ENCODE measurements around the gene ANXA4.
"Not testable (repeated sequence)": the region's sequence is repeated elsewhere in the genome, so short reads cannot be mapped to it uniquely, and the experiment has no call there.

ANXA4 gene

GRCh38 chr2:69780921-69781320 is 39.0 kb downstream of the ANXA4 start:
- no peak for DNase-seq

- DNase-seq = no peak
These were observed 39.7 kb downstream of the ANXA4 start for GRCh38 chr2:69781321-69782248.

GRCh38 chr2:69784228-69784627 is 42.3 kb downstream of the ANXA4 start:
- DNase-seq = no peak

- DNase-seq = no peak
These were observed 43.4 kb downstream of the ANXA4 start for GRCh38 chr2:69785358-69785757.

GRCh38 chr2:69786052-69786560 is 44.2 kb downstream of the ANXA4 start:
- no peak for DNase-seq

GRCh38 chr2:69789175-69789721 is 47.3 kb downstream of the ANXA4 start:
- DNase-seq = no peak

- no peak for DNase-seq
These were observed 48.1 kb downstream of the ANXA4 start for GRCh38 chr2:69789772-69790600.

- DNase-seq = no peak
These were observed 48.6 kb downstream of the ANXA4 start for GRCh38 chr2:69790601-69790959.

GRCh38 chr2:69791045-69791444 is 49.1 kb downstream of the ANXA4 start:
- DNase-seq = no peak

- no peak for DNase-seq
These were observed 54.2 kb downstream of the ANXA4 start for GRCh38 chr2:69796174-69796573.

- DNase-seq = no peak
These were observed 55.3 kb downstream of the ANXA4 start for GRCh38 chr2:69797235-69797634.

GRCh38 chr2:69797836-69798289 is 55.9 kb downstream of the ANXA4 start:
- DNase-seq = no peak

- no peak for DNase-seq
These were observed 56.5 kb downstream of the ANXA4 start for GRCh38 chr2:69798290-69798908.

GRCh38 chr2:69798909-69799526 is 57.1 kb downstream of the ANXA4 start:
- no peak for DNase-seq

- no peak for DNase-seq
These were observed 59.9 kb downstream of the ANXA4 start for GRCh38 chr2:69801745-69802290.

GRCh38 chr2:69802781-69803367 is 60.9 kb downstream of the ANXA4 start:
- DNase-seq = not testable (repeated sequence)

GRCh38 chr2:69804416-69804815 is 62.5 kb downstream of the ANXA4 start:
- no peak for DNase-seq

- DNase-seq = no peak
These were observed 64.0 kb downstream of the ANXA4 start for GRCh38 chr2:69805887-69806286.

GRCh38 chr2:69807821-69808540 is 66.0 kb downstream of the ANXA4 start:
- no peak for DNase-seq

GRCh38 chr2:69810550-69810949 is 68.6 kb downstream of the ANXA4 start:
- DNase-seq = no peak

GRCh38 chr2:69811018-69811417 is 69.1 kb downstream of the ANXA4 start:
- DNase-seq = no peak

All from NCI-H1436 (cell line).